Neural progenitor cell (in vitro differentiated cells): ENCODE measurements around the gene LIPG. TPM values are rescaled to one million over a fixed set of nuclear protein-coding genes. Genes with fewer than 3 reads are reported as not detected.

Experiments
- DNase-seq: peaks from one replicate; pipeline ENCODE4 v3.0.0-alpha.2; 2016; ENCODE audit warnings: low spot score
- H2AFZ ChIP-seq: fragments of 200-600 bp; sonication (generic); replicated peaks from 2 replicates; pipeline ENCODE4 v1.6.1; 2016; ENCODE audit warnings: antibody characterized with exemption
- H3F3A ChIP-seq: fragments of 200-600 bp; sonication (generic); 2 replicates; pipeline ENCODE4 v1.6.1; 2016; ENCODE audit warnings: antibody characterized with exemption, low read depth
- H3K27ac ChIP-seq: fragments of 200-600 bp; sonication (generic); 2 replicates; pipeline ENCODE4 v1.5.1; 2016; ENCODE audit warnings: mild to moderate bottlenecking
- H3K27me3 ChIP-seq: fragments of 200-600 bp; sonication (generic); 2 replicates; pipeline ENCODE4 v1.6.1; 2016; ENCODE audit warnings: mild to moderate bottlenecking, moderate library complexity
- H3K36me3 ChIP-seq: fragments of 200-600 bp; sonication (generic); 2 replicates; pipeline ENCODE4 v1.5.1; 2016
- H3K4me1 ChIP-seq: fragments of 200-600 bp; sonication (generic); 2 replicates; pipeline ENCODE4 v1.6.1; 2016; ENCODE audit warnings: mixed run types
- H3K4me2 ChIP-seq: fragments of 200-600 bp; sonication (generic); 2 replicates; pipeline ENCODE4 v1.6.1; 2016
- H3K4me3 ChIP-seq: fragments of 200-600 bp; sonication (generic); 2 replicates; pipeline ENCODE4 v1.5.1; 2016
- H3K79me2 ChIP-seq: fragments of 200-600 bp; sonication (generic); 2 replicates; pipeline ENCODE4 v1.6.1; 2016; ENCODE audit warnings: low read depth
- H3K9ac ChIP-seq: fragments of 200-600 bp; sonication (generic); 2 replicates; pipeline ENCODE4 v1.6.1; 2016
- H3K9me3 ChIP-seq: fragments of 200-600 bp; sonication (generic); 2 replicates; pipeline ENCODE4 v1.5.1; 2016; ENCODE audit warnings: low read depth
- H4K20me1 ChIP-seq: fragments of 200-600 bp; sonication (generic); 2 replicates; pipeline ENCODE4 v1.6.1; 2016; ENCODE audit warnings: low read depth
- H3K27ac Mint-ChIP-seq: 3 replicates; pipeline ENCODE4 v1.8.0; 2021; ENCODE audit warnings: mixed read lengths
- H3K27me3 Mint-ChIP-seq: 2 replicates; pipeline ENCODE4 v1.8.0; 2022; ENCODE audit warnings: low read depth, mild to moderate bottlenecking, inconsistent platforms, moderate library complexity, mixed read lengths; ENCODE audit not compliant: insufficient read depth
- H3K36me3 Mint-ChIP-seq: 3 replicates; pipeline ENCODE4 v1.8.0; 2021; ENCODE audit warnings: mixed read lengths
- H3K4me1 Mint-ChIP-seq: 3 replicates; pipeline ENCODE4 v1.8.0; 2021; ENCODE audit warnings: mixed read lengths
- H3K4me3 Mint-ChIP-seq: 3 replicates; pipeline ENCODE4 v1.8.0; 2021; ENCODE audit warnings: mild to moderate bottlenecking, moderate library complexity, mixed read lengths
- H3K9me3 Mint-ChIP-seq: 3 replicates; pipeline ENCODE4 v1.8.0; 2020; ENCODE audit warnings: mixed read lengths
- CTCF ChIP-seq: fragments of 200-600 bp; sonication (generic); IDR thresholded peaks from 2 replicates; pipeline ENCODE4 v1.5.1; 2017; ENCODE audit warnings: antibody characterized with exemption, mild to moderate bottlenecking
- EZH2 ChIP-seq: fragments of 200-600 bp; sonication (generic); IDR thresholded peaks from 2 replicates; pipeline ENCODE4 v1.6.1; 2017; ENCODE audit warnings: antibody characterized with exemption, mild to moderate bottlenecking, moderate library complexity
- EZH2phosphoT487 ChIP-seq: fragments of 200-600 bp; sonication (generic); IDR thresholded peaks from 2 replicates; pipeline ENCODE4 v1.6.1; 2017; ENCODE audit warnings: antibody characterized with exemption
- total RNA-seq: library from RNA; depleted of rRNA; stranded (reverse); fragments of >200 nt; gene quantifications from 2 replicates; pipeline ENCODE4 v1.2.3, GENCODE V29; 2015; ENCODE audit warnings: low replicate concordance

Gene LIPG
- total RNA-seq, 1 donor from 2014 or later, result 3.7 TPM

- Histone ChIP-seq H3K27me3 (no peaks in the 10 kb centered on the region), H3K4me2 (no peak overlapping the region), H3K36me3 (no peaks in the 10 kb centered on the region), H3K9me3 (no peaks in the 10 kb centered on the region), H3K79me2 (no peaks in the 10 kb centered on the region), H4K20me1 (no peaks in the 10 kb centered on the region), H3K4me1 (peaks cover 7% of the 10 kb centered on the region), H3K4me3 (no peak overlapping the region), H3F3A (no peaks in the 10 kb centered on the region), H2AFZ (no peak overlapping the region), H3K9ac (no peak overlapping the region), H3K27ac (no peak overlapping the region)
- Mint-ChIP-seq H3K36me3 (no peaks in the 10 kb centered on the region), H3K4me3 (no peak overlapping the region), H3K27me3 (peaks cover 13% of the 10 kb centered on the region), H3K9me3 (no peaks in the 10 kb centered on the region), H3K27ac (no peak overlapping the region), H3K4me1 (peaks cover 42% of the 10 kb centered on the region)
- DNase-seq, result no peak
- TF ChIP-seq CTCF (no peak), EZH2 (no peak), EZH2phosphoT487 (no peak)
Observed at GRCh38 chr18:49648326-49648725, 86.5 kb downstream of the LIPG start.

Other genes with a start within 250 kb of the LIPG start
- 46.8 and 53.4 TPM in 2 replicates for gene DYM, start 101.4 kb upstream of the LIPG start, total RNA-seq
- gene C18orf32, start 74.8 kb upstream of the LIPG start, total RNA-seq, result 41.2 and 72.4 TPM in 2 replicates
- gene RPL17, start 69.6 kb upstream of the LIPG start, total RNA-seq, result 3,661 and 4,399 TPM in 2 replicates